DMS79 (cell line): ENCODE data around the gene ZNRF4.
A peak's percentile ranks its signal among the peaks of the same experiment; 100 is the strongest.

ENCODE experiments used
- DNase-seq: peaks from one replicate; lab custom pipeline; 2025; lab: John Stamatoyannopoulos, UW

ZNRF4 gene

DNA sequence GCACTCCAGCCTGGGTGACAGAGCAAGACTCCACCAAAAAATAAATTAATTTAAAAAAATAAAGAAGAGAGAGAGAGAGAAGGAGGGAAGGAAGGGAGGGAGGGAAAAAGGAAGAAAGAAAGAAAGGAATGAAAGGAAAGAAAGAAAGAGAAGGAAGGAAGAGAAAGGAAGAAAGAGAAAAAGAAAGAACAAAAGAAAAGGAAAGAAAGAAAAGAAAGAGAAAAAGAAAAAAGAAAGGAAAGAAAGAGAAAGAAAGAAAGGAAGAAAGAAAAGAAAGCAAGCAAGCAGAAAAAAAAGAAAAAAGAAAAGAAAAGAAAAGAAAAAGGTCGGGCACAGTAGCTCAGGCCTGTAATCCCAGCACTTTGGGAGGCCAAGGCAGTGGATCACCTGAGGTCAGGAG, 14.9 kb upstream of the ZNRF4 start:
- DNase-seq, result no peak

DNA sequence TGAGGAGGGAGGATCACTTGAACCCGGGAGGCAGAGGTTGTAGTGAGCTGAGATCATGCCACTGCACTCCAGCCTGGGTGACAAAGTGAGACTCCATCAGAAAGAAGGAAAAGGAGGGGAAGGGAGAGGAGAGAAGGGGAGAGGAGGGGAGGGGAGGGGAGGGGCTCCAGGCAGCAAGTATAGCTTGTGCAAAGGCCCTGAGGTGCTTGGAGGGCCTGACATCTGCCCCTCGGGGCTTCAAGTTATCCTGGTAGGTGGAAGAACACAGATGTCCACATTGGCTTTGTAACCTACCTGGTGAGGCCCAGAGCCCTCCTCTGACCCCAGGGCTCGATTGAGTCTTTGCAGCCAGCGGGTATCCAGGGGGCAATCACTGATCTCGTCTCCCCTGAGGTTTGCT, 11.5 kb upstream of the ZNRF4 start:
- DNase-seq, result no peak

- DNase-seq, result no peak
Measured at GRCh38 chr19:5444431-5444830, 10.8 kb upstream of the ZNRF4 start.

DNA sequence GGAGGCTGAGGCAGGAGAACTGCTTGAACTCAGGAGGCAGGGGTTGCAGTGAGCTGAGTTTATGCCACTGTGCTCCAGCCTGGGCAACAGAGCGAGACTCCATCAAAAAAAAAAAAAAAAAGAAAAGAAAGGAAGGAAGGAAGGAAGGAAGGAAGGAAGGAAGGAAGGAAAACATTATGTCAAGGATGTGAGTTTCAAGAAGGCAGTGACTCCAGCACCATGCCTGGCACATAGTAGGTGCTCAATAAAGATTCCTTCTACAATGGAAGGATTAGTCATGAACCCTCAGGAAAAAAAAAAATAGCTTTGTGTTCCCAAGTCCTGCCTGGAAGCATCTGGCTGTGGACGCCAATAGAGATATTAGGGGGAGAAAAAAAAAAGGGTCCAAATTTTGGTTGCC, 10.1 kb upstream of the ZNRF4 start:
- DNase-seq, result no peak

GRCh38 chr19:5445561-5446055, 9.6 kb upstream of the ZNRF4 start:
- no peak for DNase-seq

DNA sequence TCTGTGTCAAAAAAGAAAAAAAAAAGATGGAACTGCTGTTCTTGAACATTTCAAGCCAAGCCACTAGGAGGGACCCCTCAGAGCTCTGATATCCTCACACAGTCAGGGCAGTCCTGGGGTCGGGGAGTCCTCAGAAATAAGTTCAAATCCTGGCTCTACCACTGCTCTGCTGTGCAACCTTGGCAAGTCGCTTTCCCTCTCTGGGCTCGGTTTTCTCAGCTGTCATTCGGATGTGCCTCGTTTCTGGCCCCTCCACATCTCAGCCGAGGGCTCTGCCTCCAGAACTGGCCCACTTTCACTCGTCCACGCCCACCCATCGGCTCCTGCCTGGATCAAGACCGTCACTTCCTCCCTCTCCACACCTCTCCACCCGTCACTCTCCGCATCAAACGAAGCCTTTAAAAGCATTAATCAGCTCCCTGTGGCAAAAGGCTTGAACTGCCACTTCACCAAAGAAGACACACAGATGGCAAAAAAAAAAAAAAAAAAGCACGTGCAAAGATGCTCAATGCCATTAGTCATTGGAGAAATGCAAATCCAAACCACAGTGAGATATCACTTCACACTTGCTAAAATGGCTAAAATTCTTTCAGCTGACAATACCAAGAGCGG, 7.4 kb upstream of the ZNRF4 start:
- DNase-seq, result no peak

GRCh38 chr19:5448374-5448773, 6.8 kb upstream of the ZNRF4 start:
- DNase-seq, result no peak

- no peak for DNase-seq
Measured at GRCh38 chr19:5450482-5451126, 4.6 kb upstream of the ZNRF4 start.

DNA sequence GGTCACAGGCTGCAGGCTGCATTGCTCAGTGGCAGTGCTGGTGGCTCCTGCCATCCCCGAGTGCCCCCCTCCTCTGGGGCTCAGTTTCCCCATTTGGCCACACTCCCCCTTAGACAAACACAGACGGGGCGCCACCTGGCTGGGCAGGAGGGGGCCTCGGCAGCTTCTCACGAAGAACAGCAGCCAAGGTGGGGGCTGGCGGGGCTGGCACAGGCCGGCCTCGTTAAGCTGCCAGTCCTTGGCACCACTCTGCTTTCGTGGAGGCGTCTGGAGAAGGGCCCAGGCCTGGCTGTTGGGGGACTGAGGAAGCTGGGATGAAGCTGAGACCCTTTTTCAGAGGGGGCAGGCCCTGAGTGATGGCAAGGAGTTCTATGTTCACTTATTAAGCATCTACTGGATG, 3.7 kb upstream of the ZNRF4 start:
- no peak for DNase-seq

DNA sequence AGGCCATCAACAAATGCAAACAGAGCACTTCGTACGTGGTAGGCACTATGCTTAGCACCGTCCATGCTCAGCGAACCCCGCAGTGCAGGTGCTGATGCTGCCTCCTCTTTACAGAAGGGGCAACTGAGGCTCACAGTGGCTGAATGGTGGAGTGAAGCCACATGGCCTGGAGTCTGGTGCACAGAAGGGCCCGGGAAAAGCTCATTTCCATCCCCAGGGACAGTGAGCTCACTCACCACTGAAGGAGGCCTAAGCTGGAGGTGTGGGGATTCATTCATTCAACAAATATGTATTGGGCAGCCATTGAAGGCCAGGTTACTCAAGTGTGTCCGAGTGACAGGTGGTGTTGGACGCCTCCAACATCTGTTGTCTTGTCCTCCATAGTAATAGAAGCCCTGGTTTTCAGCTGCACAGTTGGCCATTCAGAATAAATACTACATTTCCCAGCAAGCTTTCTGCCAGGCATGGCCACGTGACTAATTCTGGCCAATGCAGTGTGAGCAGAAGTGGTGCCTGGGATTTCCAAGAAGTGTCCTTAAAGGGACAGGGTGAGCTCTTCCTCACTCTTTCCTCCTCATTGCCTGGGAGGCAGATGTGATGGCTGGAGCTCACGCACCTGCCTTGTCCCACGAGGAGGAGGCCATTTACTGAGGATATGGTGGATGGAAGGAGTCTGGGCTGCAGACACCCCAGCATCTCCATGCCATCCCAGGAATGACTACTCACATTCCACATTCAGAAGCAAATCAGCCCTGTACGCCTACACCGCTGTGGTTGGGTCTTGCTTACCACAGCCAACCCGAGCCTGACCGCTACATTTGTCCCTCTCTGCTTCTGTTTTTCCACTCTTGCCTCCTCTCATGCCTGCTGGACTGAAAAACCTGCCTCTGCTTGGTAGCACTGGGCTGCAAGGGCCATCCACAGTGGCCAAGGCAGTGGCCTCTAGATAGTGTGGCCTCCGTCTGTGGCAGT, 2.3 kb upstream of the ZNRF4 start:
- no peak for DNase-seq

GRCh38 chr19:5454743-5455142, 474 bp upstream of the ZNRF4 start:
- no peak for DNase-seq

GRCh38 chr19:5456130-5456840, 1.1 kb downstream of the ZNRF4 start:
- no peak for DNase-seq

DNA sequence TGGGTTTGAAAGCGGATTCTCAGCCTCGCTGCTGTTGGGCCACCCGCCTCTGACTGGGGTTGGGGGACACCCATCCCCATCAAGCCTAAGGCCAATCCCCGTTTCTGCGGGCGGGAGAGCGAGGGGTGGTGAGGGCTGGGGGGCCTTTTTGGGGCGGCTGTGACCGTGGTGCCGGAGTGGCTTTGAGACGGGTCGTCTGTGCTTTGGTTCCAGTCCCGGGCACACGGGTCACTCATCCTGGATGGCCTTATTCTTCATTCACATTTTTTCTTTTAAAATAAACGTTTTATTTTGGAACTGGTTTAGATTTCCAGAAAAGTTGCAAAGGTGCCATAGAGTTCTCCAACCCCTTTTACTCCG, 1.6 kb downstream of the ZNRF4 start:
- DNase-seq, result no peak

- DNase-seq, result no peak
Measured at GRCh38 chr19:5457709-5458108, 2.5 kb downstream of the ZNRF4 start.

GRCh38 chr19:5458420-5458819, 3.2 kb downstream of the ZNRF4 start:
- no peak for DNase-seq

GRCh38 chr19:5459360-5459759, 4.1 kb downstream of the ZNRF4 start:
- no peak for DNase-seq

DNA sequence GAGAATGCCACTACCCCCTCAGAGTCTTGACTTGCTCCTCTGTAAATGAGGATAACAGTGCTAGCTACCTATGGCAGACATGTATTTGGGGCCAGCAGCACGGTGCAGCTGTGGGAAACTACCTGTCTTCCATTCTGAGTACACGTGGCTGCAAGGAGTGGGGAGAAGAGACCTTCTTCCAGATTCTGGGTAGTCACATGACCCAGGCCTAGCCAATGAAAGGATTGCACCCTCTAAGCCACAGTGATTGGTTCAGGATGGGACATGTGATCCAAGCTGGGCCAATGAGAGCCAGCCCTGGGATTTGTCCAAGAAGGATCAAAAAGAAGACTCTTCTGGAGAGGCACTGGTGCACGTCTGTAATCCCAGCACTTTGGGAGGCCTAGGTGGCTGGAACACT, 5.5 kb downstream of the ZNRF4 start:
- DNase-seq, result no peak

- DNase-seq, result no peak
Measured at GRCh38 chr19:5463959-5464358, 8.7 kb downstream of the ZNRF4 start.

DNA sequence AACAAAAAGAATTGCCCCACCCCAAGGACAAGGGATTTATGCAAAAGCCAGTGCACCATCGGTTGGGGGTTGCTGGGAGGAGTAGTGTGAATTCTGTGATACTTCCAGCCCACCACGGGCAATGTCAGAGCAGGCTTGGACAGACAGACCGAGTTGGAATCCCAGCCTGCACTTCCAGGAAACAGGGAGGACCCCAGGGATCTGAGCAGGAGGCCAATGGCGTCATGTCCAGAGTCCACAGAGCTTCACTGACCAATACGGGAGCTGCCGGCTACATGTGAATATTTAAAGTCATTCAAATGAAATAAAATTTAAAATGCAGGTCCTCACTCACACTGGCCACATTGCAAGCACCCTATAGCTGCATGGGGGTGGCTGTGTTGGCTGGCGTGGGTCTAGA, 10.9 kb downstream of the ZNRF4 start:
- DNase-seq, result no peak

- DNase-seq, result no peak
Measured at GRCh38 chr19:5466814-5467291, 11.6 kb downstream of the ZNRF4 start.

DNA sequence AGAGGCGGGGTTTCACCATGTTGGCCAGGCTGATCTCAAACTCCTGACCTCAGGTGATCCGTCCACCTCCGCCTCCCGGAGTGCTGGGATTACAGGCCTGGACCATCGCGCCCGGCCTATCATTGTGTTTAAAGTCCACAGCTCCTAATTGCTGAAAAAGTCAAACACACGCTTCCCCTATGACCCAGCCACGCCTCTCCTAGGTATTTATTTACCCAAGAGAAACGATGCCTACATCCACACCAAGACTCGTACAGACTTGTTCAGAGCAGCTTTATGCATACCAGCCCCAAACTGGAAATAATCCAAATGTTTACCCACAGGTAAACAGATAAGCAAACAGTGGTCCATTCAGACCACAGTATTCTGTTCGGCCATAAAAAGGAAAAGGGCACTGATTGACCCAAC, 15.1 kb downstream of the ZNRF4 start:
- peak; percentile 15 for DNase-seq

DNA sequence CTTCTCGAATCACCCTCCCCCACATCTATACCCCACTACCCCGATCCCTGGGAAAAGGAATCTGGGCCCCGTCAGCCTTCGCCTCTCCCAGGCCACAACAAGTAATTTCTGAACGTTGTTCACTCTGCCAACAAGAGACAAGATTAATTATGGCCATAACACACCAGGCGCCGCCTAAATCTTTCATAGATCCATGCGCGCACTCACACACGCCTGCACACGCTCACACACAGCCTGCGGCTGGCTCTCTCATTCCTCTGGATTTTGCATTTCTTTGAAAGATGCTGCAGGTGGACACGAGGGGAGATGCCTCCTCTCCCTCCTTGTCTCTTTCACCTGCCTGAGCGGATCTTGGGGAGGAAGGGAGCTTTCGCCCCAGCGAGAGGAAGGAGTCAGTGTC, 17.1 kb downstream of the ZNRF4 start:
- DNase-seq, result no peak
